Hepatocyte (in vitro differentiated cells): ENCODE measurements around the gene RPL41. TPM values are rescaled to one million over a fixed set of nuclear protein-coding genes. Genes with fewer than 3 reads are reported as not detected.
A peak's percentile ranks its signal among the peaks of the same experiment; 100 is the strongest.

Experiments
- DNase-seq: peaks from one replicate; pipeline ENCODE4 v3.0.0-alpha.2; 2016; ENCODE audit warnings: low spot score
- H2AFZ ChIP-seq: fragments of 200-600 bp; sonication (generic); 2 replicates; pipeline ENCODE4 v1.6.0; 2016; ENCODE audit warnings: antibody characterized with exemption, mild to moderate bottlenecking
- H3K27ac ChIP-seq: fragments of 200-600 bp; sonication (generic); 2 replicates; pipeline ENCODE4 v1.5.1; 2016; ENCODE audit warnings: mild to moderate bottlenecking
- H3K27me3 ChIP-seq: fragments of 200-600 bp; sonication (generic); 2 replicates; pipeline ENCODE4 v1.6.1; 2016
- H3K36me3 ChIP-seq: fragments of 200-600 bp; sonication (generic); replicated peaks from 2 replicates; pipeline ENCODE4 v1.5.1; 2016; ENCODE audit warnings: low read depth; ENCODE audit not compliant: insufficient read depth
- H3K4me1 ChIP-seq: fragments of 200-600 bp; sonication (generic); 2 replicates; pipeline ENCODE4 v1.5.1; 2016; ENCODE audit warnings: mild to moderate bottlenecking, moderate library complexity; ENCODE audit not compliant: insufficient read depth
- H3K4me2 ChIP-seq: fragments of 200-600 bp; sonication (generic); 2 replicates; pipeline ENCODE4 v1.6.0; 2016
- H3K4me3 ChIP-seq: fragments of 200-600 bp; sonication (generic); 2 replicates; pipeline ENCODE4 v1.5.1; 2016; ENCODE audit warnings: mild to moderate bottlenecking
- H3K79me2 ChIP-seq: fragments of 200-600 bp; sonication (generic); 2 replicates; pipeline ENCODE4 v1.6.0; 2017; ENCODE audit warnings: mild to moderate bottlenecking
- H3K9me2 ChIP-seq: fragments of 200-600 bp; sonication (generic); replicated peaks from 2 replicates; pipeline ENCODE4 v1.6.0; 2017; ENCODE audit warnings: mild to moderate bottlenecking; ENCODE audit not compliant: insufficient read depth
- H3K9me3 ChIP-seq: fragments of 200-600 bp; sonication (generic); 2 replicates; pipeline ENCODE4 v1.5.1; 2016; ENCODE audit warnings: low read depth, mild to moderate bottlenecking
- H4K20me1 ChIP-seq: fragments of 200-600 bp; sonication (generic); 2 replicates; pipeline ENCODE4 v1.6.0; 2016; ENCODE audit warnings: mild to moderate bottlenecking; ENCODE audit not compliant: insufficient read depth, poor library complexity, severe bottlenecking
- EZH2 ChIP-seq: fragments of 200-600 bp; sonication (generic); IDR thresholded peaks from 2 replicates; pipeline ENCODE4 v1.6.1; 2016; ENCODE audit warnings: antibody characterized with exemption, mild to moderate bottlenecking, borderline replicate concordance
- EZH2phosphoT487 ChIP-seq: fragments of 200-600 bp; sonication (generic); IDR thresholded peaks from one replicate; pipeline ENCODE4 v1.6.1; 2018; ENCODE audit warnings: antibody characterized with exemption, mild to moderate bottlenecking, low read depth, moderate library complexity; ENCODE audit not compliant: unreplicated experiment, severe bottlenecking
- WGBS: methylation state at CpG from one replicate; pipeline ENCODE4 v1.1.6; 2016; ENCODE audit warnings: low lambda C conversion rate; ENCODE audit errors: missing lambda C conversion rate; 5-methylcytosine and 5-hydroxymethylcytosine counted together
- polyA plus RNA-seq: library from polyadenylated mRNA; unstranded; fragments of >200 nt; fragmentation: Nextera tagmentation; extraction: Ambion mirVana; gene quantifications from 2 replicates; pipeline ENCODE4 v1.2.1, GENCODE V29; 2016
- total RNA-seq: library from RNA; depleted of rRNA; stranded (reverse); fragments of >200 nt; gene quantifications from 2 replicates; pipeline ENCODE4 v1.2.3, GENCODE V29; 2014
- TF ChIP-seq, protein P1 (sequence below): fragments of 200-600 bp; sonication (generic); IDR thresholded peaks from 2 replicates; pipeline ENCODE4 v1.5.1; 2016; ENCODE audit warnings: antibody characterized with exemption, mild to moderate bottlenecking; ENCODE audit not compliant: poor library complexity

Gene RPL41
- total and polyA plus RNA-seq, 2 experiments from 2014 or later, result 2,240 to 2,801 TPM

DNA sequence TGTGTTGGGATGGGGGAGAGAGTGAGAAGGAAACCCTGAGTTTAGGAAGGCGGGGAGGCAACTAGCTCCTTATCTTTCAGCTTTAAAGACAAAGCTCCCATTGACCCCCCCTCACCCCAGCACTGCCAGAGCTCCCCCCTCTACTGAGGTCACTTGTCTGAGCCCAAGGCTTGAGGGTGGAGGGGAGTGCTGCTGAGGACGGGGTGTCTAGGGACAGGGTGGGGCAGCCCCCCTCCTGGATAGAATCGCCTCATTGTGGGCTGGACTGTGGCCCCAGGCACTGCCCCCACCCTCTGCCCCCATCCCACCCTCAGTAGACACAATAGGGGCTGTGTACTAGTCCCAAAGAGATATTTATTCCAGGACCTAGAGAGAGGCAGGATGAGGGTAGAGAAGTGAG, 33.5 kb upstream of the RPL41 start:
- peak overlapping the region; percentile 95 for H3K27ac ChIP-seq
- peaks cover 38% of the 10 kb centered on the region for H3K79me2 ChIP-seq
- TF ChIP-seq EZH2phosphoT487 (no peak), EZH2 (no peak)
- TF ChIP-seq, protein P1, sequence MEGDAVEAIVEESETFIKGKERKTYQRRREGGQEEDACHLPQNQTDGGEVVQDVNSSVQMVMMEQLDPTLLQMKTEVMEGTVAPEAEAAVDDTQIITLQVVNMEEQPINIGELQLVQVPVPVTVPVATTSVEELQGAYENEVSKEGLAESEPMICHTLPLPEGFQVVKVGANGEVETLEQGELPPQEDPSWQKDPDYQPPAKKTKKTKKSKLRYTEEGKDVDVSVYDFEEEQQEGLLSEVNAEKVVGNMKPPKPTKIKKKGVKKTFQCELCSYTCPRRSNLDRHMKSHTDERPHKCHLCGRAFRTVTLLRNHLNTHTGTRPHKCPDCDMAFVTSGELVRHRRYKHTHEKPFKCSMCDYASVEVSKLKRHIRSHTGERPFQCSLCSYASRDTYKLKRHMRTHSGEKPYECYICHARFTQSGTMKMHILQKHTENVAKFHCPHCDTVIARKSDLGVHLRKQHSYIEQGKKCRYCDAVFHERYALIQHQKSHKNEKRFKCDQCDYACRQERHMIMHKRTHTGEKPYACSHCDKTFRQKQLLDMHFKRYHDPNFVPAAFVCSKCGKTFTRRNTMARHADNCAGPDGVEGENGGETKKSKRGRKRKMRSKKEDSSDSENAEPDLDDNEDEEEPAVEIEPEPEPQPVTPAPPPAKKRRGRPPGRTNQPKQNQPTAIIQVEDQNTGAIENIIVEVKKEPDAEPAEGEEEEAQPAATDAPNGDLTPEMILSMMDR, result no peak
- H3K9me2 ChIP-seq, result no peaks in the 10 kb centered on the region
- 57% methylated on average over 1 of the region's 3 CpGs for WGBS
- H3K27me3 ChIP-seq, result no peaks in the 10 kb centered on the region
- DNase-seq, result peak; percentile 25
- H3K4me2 ChIP-seq, result peak overlapping the region; percentile 86
- H3K4me3 ChIP-seq, result no peak overlapping the region
- H3K9me3 ChIP-seq, result no peaks in the 10 kb centered on the region
- H4K20me1 ChIP-seq, result no peaks in the 10 kb centered on the region
- no peaks in the 10 kb centered on the region for H3K36me3 ChIP-seq
- no peak overlapping the region for H2AFZ ChIP-seq
- peaks cover 7% of the 10 kb centered on the region for H3K4me1 ChIP-seq

DNA sequence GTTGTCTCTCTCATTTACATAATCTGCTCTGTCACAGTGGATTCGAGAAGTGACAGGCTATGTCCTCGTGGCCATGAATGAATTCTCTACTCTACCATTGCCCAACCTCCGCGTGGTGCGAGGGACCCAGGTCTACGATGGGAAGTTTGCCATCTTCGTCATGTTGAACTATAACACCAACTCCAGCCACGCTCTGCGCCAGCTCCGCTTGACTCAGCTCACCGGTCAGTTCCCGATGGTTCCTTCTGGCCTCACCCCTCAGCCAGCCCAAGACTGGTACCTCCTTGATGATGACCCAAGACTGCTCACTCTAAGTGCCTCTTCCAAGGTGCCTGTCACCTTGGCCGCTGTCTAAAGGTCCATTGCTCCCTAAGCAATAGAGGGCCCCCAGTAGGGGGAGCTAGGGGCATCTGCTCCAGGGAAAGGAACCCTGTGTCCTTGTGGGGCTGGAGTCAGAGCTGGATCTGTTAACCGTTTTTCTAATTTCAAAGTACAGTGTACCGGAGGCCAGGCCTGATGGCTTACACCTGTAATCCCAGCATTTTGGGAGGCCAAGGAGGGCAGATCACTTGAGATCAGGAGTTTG, 31.4 kb upstream of the RPL41 start:
- no peak for TF ChIP-seq EZH2phosphoT487
- TF ChIP-seq EZH2, result no peak
- TF ChIP-seq, protein P1, result peak; percentile 7
- no peak overlapping the region for H3K4me3 ChIP-seq
- no peaks in the 10 kb centered on the region for H4K20me1 ChIP-seq
- peaks cover 7% of the 10 kb centered on the region for H3K4me1 ChIP-seq
- 90% methylated on average over 15 of the region's 15 CpGs for WGBS
- H3K4me2 ChIP-seq, result no peak overlapping the region
- peaks cover 38% of the 10 kb centered on the region for H3K79me2 ChIP-seq
- no peaks in the 10 kb centered on the region for H3K27me3 ChIP-seq
- no peaks in the 10 kb centered on the region for H3K9me2 ChIP-seq
- H3K27ac ChIP-seq, result no peak overlapping the region
- no peak overlapping the region for H2AFZ ChIP-seq
- no peaks in the 10 kb centered on the region for H3K36me3 ChIP-seq
- H3K9me3 ChIP-seq, result no peaks in the 10 kb centered on the region
- peak; percentile 34 for DNase-seq

DNA sequence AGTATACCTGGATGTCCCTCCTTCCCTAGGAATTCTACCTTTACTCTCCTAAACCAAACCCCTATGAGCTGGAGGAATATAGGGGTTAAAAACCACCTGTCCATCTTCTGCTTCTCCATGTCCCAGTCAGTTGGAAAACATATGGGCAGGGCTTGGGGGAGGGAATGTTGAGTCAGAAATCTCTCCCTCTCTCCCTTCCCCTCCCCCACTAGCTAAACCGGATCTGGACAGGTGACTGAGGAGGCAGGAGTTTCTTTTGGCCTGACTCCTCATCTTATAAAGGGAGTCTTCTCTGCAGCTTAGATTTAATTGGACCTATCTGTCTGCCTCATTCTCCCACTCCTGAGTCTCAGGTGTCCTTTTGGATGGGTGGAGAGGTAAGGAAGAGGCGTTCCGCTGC, 30.3 kb upstream of the RPL41 start:
- no peaks in the 10 kb centered on the region for H3K9me3 ChIP-seq
- no peaks in the 10 kb centered on the region for H4K20me1 ChIP-seq
- peak; percentile 58 for DNase-seq
- no peak overlapping the region for H3K27ac ChIP-seq
- H3K4me3 ChIP-seq, result no peak overlapping the region
- peaks cover 36% of the 10 kb centered on the region for H3K79me2 ChIP-seq
- H3K27me3 ChIP-seq, result no peaks in the 10 kb centered on the region
- H3K4me2 ChIP-seq, result no peak overlapping the region
- H3K9me2 ChIP-seq, result no peaks in the 10 kb centered on the region
- no peak for TF ChIP-seq EZH2
- no peak for TF ChIP-seq EZH2phosphoT487
- TF ChIP-seq, protein P1, result no peak
- no peak overlapping the region for H2AFZ ChIP-seq
- peaks cover 7% of the 10 kb centered on the region for H3K4me1 ChIP-seq
- 87% methylated on average over 3 of the region's 3 CpGs for WGBS
- no peaks in the 10 kb centered on the region for H3K36me3 ChIP-seq
